Pancreas (tissue), 10 donors: ENCODE measurements around the gene CNBP. TPM values are rescaled to one million over a fixed set of nuclear protein-coding genes. Genes with fewer than 3 reads are reported as not detected.
"Not testable (repeated sequence)": the region's sequence is repeated elsewhere in the genome, so short reads cannot be mapped to it uniquely, and the experiment has no call there.

Source experiments
- ATAC-seq, 4 donors: fragments of 200-7000 bp; cut with Tn5 transposase; one replicate each; pipeline versions ENCODE4 v1.8.0 to v1.9.1; 2020; ENCODE audit warnings: mild to moderate bottlenecking in 4 of 4, moderate library complexity in 4 of 4
- DNase-seq, 6 donors: peaks; one replicate each; pipeline ENCODE4 v3.0.0-alpha.2; 2020
- FAIRE-seq: peaks from 2 replicates; lab custom pipeline; 2012; peaks lifted over from hg19 to GRCh38; lab: Jason Lieb, UNC
- H3K27ac ChIP-seq, 4 donors: fragments of 200-600 bp; sonication (generic); 1 replicate in 3 of 4; 2 replicates in 1 of 4; pipeline versions ENCODE4 v1.5.0 to v1.8.0; 2020
- H3K27me3 ChIP-seq, 4 donors: fragments of 200-600 bp; one replicate each; pipeline ENCODE4 v1.8.0; 2021
- H3K36me3 ChIP-seq, 3 donors: fragments of 200-600 bp; sonication (generic) in 1 of 3; one replicate each; pipeline versions ENCODE4 v1.5.0 to v1.8.0; 2020 to 2021
- H3K4me1 ChIP-seq, 3 donors: fragments of 200-600 bp; one replicate each; pipeline ENCODE4 v1.8.0; 2021
- H3K4me3 ChIP-seq, 4 donors: fragments of 200-600 bp; sonication (generic) in 2 of 4; one replicate each; pipeline versions ENCODE4 v1.5.0 to v1.8.0; 2020 to 2021
- H3K9me3 ChIP-seq, 4 donors: fragments of 200-600 bp; one replicate each; pipeline ENCODE4 v1.8.0; 2021
- CTCF ChIP-seq, 4 donors: fragments of 200-600 bp; sonication (generic) in 3 of 4; IDR thresholded peaks; one replicate each; pipeline versions ENCODE4 v1.5.0 to v1.8.0; 2021; ENCODE audit warnings: antibody characterized with exemption in 4 of 4
- WGBS, 2 donors: extraction: QIAGEN DNeasy Blood & Tissue Kit; methylation state at CpG; one replicate each; pipeline ENCODE4 v1.1.7; 2013; 5-methylcytosine and 5-hydroxymethylcytosine counted together
- intact Hi-C, 3 donors: fragments of 100-400 bp; cut with DNase I; formaldehyde crosslinking; loops; one replicate each; pipeline versions ENCODE4 v1.11.1 to v1.14.2; 2022
- polyA plus RNA-seq, 2 donors: library from polyadenylated mRNA; stranded (reverse); fragments of 200-250 nt; gene quantifications; one replicate each; pipeline ENCODE4 v1.2.3, GENCODE V29; 2013
- total RNA-seq, 6 donors: library from RNA; stranded (reverse); fragmentation: NEBNext Ultra II Directional in 4 of 6; extraction: Animal tissue kit (Norgen Biotek cat#: 25700) in 4 of 6; gene quantifications; one replicate each; pipeline versions ENCODE4 v1.2.1 to v1.2.4, GENCODE V29; 2021 to 2023
- donor health status: healthy with polysubstance abuse.
- donor health status: DM: no; HTN: no; CAD: no; lungs with moderate emphysema.
- donor health status: DM: no; HTN: no; CAD: no.
- donor health status: control.
- donor health status: control.
- donor health status: Bipolar disorder and iron deficiency.
- donor health status: DM: yes; HTN: yes; CAD: no.
- donor health status: DM: no; HTN: no; CAD: no.
- donor health status: DM: no; HTN: no; CAD: no.
- donor health status: DM: yes; HTN: yes; CAD: no.

The CNBP gene
- total and polyA plus RNA-seq, 8 donors: 169 to 277 (median 183) TPM

GRCh38 chr3:129173725-129174124 is 10.0 kb downstream of the CNBP start:
- no peak for TF ChIP-seq CTCF (IDR thresholded peaks at IDR 0.05)
- ATAC-seq: peak in 1 of 4 donors; percentile 18
- Histone ChIP-seq H3K27ac (no peak overlapping the region), H3K36me3 (peaks cover 11 to 30% (median 21%) of the 10 kb centered on the region in 3 donors), H3K27me3 (no peaks in the 10 kb centered on the region), H3K4me3 (peak overlapping the region in 1 of 4 donors; percentile 7), H3K9me3 (no peaks in the 10 kb centered on the region), H3K4me1 (peaks cover 36 to 51% (median 45%) of the 10 kb centered on the region in 3 donors)
- FAIRE-seq: no peak
- intact Hi-C loops: loop anchor here in 1 of 3 donors (10.0 kb wide), 1 partner anchor 71 kb away; the partner anchor contains the start of gene COPG1
- WGBS, 2 donors: 11 to 15% methylated on average over 4 of the region's 4 CpGs
- no peak for DNase-seq

DNA sequence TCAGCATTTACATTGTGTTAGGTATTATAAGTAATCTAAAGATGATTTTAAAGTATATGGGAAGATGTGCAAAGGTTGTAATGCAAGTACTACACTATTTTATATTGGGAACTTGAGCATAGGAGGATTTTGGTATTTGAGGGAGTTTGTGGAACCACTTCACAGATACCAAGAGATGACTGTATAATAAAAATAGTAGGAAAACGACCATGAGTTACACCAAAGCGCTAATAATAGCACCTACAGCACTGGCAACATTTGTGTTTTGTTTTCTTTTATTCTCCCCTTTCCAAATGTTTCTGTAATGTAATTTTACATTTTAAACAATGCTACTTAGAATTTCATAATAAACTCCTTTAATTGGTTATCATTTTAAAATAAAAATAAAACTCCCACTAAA is 10.5 kb downstream of the CNBP start:
- FAIRE-seq (no peak), DNase-seq (no peak), ATAC-seq (no peak)
- H3K4me3 ChIP-seq: no peak overlapping the region
- H3K9me3 ChIP-seq: no peaks in the 10 kb centered on the region
- intact Hi-C loops: loop anchor here in 1 of 3 donors (10.0 kb wide), 1 partner anchor 72 kb away; the partner anchor contains the start of gene COPG1
- H3K27ac ChIP-seq: no peak overlapping the region
- no peak for TF ChIP-seq CTCF (IDR thresholded peaks at IDR 0.05)
- H3K27me3 ChIP-seq: no peaks in the 10 kb centered on the region
- 40% methylated on average over 2 of the region's 2 CpGs for WGBS, 2 donors
- peaks cover 31 to 45% (median 40%) of the 10 kb centered on the region in 3 donors for H3K4me1 ChIP-seq
- H3K36me3 ChIP-seq: peaks cover 11 to 26% (median 21%) of the 10 kb centered on the region in 3 donors

DNA sequence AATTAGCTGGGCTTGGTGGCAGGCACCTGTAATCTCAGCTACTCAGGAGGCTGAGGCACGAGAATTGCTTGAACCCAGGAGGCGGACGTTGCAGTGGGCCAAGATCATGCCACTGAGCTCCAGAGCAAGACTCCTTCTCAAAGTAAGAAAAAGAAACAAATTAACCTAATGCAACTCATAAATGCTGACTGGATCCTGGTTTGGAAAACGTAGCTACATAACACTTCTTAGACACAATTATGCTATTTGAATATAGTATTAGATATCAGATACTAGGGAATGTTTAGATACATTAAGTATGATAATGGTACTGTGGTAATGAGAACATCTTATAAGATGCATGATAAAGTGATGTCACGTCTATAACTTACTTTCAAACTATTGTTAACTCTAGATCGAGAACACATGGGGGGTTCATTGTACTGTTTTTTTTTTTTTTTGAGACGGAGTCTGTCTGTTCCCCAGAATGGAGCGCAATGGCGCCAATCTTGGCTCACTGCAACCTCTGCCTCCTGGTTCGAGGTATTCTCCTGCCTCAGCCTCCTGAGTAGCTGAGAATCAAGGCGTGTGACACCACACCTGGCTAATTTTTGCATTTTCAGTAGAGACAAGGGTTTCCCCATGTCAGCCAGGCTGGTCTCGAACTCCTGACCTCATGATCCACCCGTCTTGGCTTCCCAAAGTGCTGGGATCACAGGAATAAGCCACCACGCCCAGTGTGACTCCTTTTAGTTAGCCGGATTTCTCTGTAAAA is 16.9 kb downstream of the CNBP start:
- FAIRE-seq: no peak
- no peak for DNase-seq
- Histone ChIP-seq H3K4me1 (no peaks in the 10 kb centered on the region), H3K9me3 (no peaks in the 10 kb centered on the region), H3K4me3 (no peak overlapping the region), H3K27ac (no peak overlapping the region), H3K36me3 (peaks cover 11 to 52% (median 21%) of the 10 kb centered on the region in 3 donors), H3K27me3 (no peaks in the 10 kb centered on the region)
- intact Hi-C loops: no loop called here
- 87 to 90% methylated on average over 15 of the region's 15 CpGs for WGBS, 2 donors
- ATAC-seq: no peak
- TF ChIP-seq CTCF (IDR thresholded peaks at IDR 0.05): no peak

GRCh38 chr3:129165594-129165993 is 18.1 kb downstream of the CNBP start:
- ATAC-seq, FAIRE-seq, H3K9me3 ChIP-seq, H3K4me3 ChIP-seq, H3K27me3 ChIP-seq, H3K27ac ChIP-seq, intact Hi-C loops, H3K4me1 ChIP-seq, DNase-seq: not testable (repeated sequence)
- H3K36me3 ChIP-seq: peaks cover 6 to 42% (median 13%) of the 10 kb centered on the region in 3 donors
- WGBS, 2 donors: 93 to 96% methylated on average over 8 of the region's 8 CpGs

DNA sequence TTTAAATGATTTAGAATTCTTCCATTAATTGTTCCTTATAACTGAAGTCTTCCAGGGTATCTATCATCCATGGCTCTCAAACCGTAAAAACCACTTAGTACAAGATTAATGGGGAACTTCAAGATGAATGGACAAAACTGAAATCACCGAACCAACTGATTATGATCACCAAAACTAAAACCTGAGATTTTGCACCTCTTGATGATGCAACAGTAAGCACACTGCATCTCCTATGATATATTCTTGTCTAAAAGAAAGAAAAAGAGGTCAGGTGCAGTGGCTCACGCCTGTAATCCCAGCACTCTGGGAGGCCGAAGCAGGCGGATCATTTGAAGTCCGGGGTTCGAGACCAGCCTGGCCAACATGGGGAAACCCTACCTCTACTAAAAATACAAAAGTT is 19.2 kb downstream of the CNBP start:
- intact Hi-C loops: no loop called here
- FAIRE-seq (no peak), ATAC-seq (no peak), DNase-seq (no peak)
- no peak overlapping the region for H3K27ac ChIP-seq
- H3K4me1 ChIP-seq: peaks cover 0 to 5% (median 0%) of the 10 kb centered on the region in 3 donors
- H3K27me3 ChIP-seq: no peaks in the 10 kb centered on the region
- no peak overlapping the region for H3K4me3 ChIP-seq
- TF ChIP-seq CTCF (IDR thresholded peaks at IDR 0.05): no peak
- 88 to 89% methylated on average over 7 of the region's 7 CpGs for WGBS, 2 donors
- H3K9me3 ChIP-seq: no peaks in the 10 kb centered on the region
- peaks cover 0 to 31% (median 3%) of the 10 kb centered on the region in 3 donors for H3K36me3 ChIP-seq
